H1 (cell line): ENCODE results near the gene RNASE1. TPM values are rescaled to one million over a fixed set of nuclear protein-coding genes. Genes with fewer than 3 reads are reported as not detected.

Source experiments
- BACH1 ChIP-seq: IDR thresholded peaks from 2 replicates; pipeline ENCODE4 v1.6.1; 2012; ENCODE audit warnings: low read length, improper control_type of control experiment
- JUN ChIP-seq: IDR thresholded peaks from 2 replicates; pipeline ENCODE4 v1.6.1; 2011; ENCODE audit warnings: low read depth, mild to moderate bottlenecking, improper control_type of control experiment, low read length
- KDM4A ChIP-seq: IDR thresholded peaks from one replicate; pipeline ENCODE4 v1.7.1; 2012; ENCODE audit warnings: low read depth, mild to moderate bottlenecking, moderate library complexity, low read length, inconsistent platforms; ENCODE audit not compliant: severe bottlenecking
- RFX5 ChIP-seq: IDR thresholded peaks from 2 replicates; pipeline ENCODE4 v1.6.1; 2011; ENCODE audit warnings: low read depth, low read length, improper control_type of control experiment, borderline replicate concordance
- RXRA ChIP-seq: IDR thresholded peaks from 2 replicates; pipeline ENCODE4 v1.6.1; 2011; ENCODE audit warnings: low read depth, mild to moderate bottlenecking, low read length, moderate library complexity; ENCODE audit not compliant: insufficient read depth
- SIRT6 ChIP-seq: IDR thresholded peaks from one replicate; pipeline ENCODE4 v1.7.1; 2012; ENCODE audit warnings: low read length, inconsistent platforms
- TBP ChIP-seq: IDR thresholded peaks from 2 replicates; pipeline ENCODE4 v1.6.1; 2011; ENCODE audit warnings: low read depth, low read length, improper control_type of control experiment
- polyA plus RNA-seq, 7 experiments: library from polyadenylated mRNA; depleted of rRNA in 3 of 7; stranded (reverse) in 5 of 7; unstranded in 2 of 7; fragments of >200 nt in 5 of 7; fragments of 200-250 nt in 2 of 7; gene quantifications; 1 replicate in 5 of 7; 2 replicates in 1 of 7; 4 replicates in 1 of 7; pipeline versions ENCODE4 v1.2.1 to v1.2.3, GENCODE V29; 2011 to 2013; ENCODE audit warnings: missing spikeins in 2 of 7, mixed read lengths in 2 of 7
- total RNA-seq: library from RNA; stranded (reverse); fragmentation: NEBNext Ultra II Directional; extraction: Animal tissue kit (Norgen Biotek cat#: 25700); gene quantifications from 2 replicates; pipeline ENCODE4 v1.2.1, GENCODE V29; 2021
- TF ChIP-seq, protein P1 (sequence below), 3 experiments: IDR thresholded peaks; 1 replicate in 2 of 3; 2 replicates in 1 of 3; pipeline versions ENCODE4 v1.5.1 to v1.6.1; 2011; ENCODE audit warnings: low read length in 3 of 3, mild to moderate bottlenecking in 3 of 3, inconsistent platforms in 2 of 3, low read depth in 1 of 3, moderate library complexity in 1 of 3; ENCODE audit not compliant: insufficient read depth in 1 of 3; ENCODE audit errors: control extremely low read depth in 1 of 3

RNASE1 gene
- total and polyA plus RNA-seq, 2 of the 8 experiments (the other 6 are each of a cell fraction or from before 2014, with no cell fraction given), result 2.2 to 13.4 TPM

DNA sequence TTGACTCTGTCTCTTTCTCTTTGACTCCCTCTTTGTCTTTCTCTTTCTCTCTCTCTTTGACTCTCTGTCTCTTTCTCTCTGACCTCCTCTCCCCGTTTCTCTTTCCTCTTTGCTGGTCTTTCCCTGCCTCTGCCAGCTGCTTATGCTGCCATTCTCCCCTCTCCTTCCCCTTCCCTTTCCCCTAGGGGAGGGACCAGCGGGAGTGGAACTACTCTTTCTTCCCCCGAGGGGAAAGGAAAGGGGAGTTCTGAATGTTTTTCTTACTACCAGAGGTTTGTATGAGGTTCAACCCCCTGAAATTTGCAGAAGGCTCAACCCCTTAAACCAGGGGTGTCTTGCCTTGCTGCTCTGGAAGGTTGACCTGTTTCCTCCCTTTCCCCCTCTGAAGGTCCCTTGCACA, 24.7 kb upstream of the RNASE1 start (continued):
- TF ChIP-seq RFX5 (no peak), SIRT6 (no peak), BACH1 (no peak), TBP (no peak), KDM4A (no peak), JUN (no peak), RXRA (no peak)
- TF ChIP-seq, protein P1, sequence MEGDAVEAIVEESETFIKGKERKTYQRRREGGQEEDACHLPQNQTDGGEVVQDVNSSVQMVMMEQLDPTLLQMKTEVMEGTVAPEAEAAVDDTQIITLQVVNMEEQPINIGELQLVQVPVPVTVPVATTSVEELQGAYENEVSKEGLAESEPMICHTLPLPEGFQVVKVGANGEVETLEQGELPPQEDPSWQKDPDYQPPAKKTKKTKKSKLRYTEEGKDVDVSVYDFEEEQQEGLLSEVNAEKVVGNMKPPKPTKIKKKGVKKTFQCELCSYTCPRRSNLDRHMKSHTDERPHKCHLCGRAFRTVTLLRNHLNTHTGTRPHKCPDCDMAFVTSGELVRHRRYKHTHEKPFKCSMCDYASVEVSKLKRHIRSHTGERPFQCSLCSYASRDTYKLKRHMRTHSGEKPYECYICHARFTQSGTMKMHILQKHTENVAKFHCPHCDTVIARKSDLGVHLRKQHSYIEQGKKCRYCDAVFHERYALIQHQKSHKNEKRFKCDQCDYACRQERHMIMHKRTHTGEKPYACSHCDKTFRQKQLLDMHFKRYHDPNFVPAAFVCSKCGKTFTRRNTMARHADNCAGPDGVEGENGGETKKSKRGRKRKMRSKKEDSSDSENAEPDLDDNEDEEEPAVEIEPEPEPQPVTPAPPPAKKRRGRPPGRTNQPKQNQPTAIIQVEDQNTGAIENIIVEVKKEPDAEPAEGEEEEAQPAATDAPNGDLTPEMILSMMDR (IDR thresholded peaks at IDR 0.05; ENCODE audit: control extremely low read depth in 1 of 3, insufficient read depth in 1 of 3, low read depth in 1 of 3, low read length in 3 of 3), result no peak
